Measurements from ENCODE around the gene ZRANB1. TPM values are rescaled to one million over a fixed set of nuclear protein-coding genes. Genes with fewer than 3 reads are reported as not detected.
A peak's percentile ranks its signal among the peaks of the same experiment; 100 is the strongest.

ZRANB1 gene
- total RNA-seq, 1 experiment from 2014 or later, result 17.3 TPM

DNA sequence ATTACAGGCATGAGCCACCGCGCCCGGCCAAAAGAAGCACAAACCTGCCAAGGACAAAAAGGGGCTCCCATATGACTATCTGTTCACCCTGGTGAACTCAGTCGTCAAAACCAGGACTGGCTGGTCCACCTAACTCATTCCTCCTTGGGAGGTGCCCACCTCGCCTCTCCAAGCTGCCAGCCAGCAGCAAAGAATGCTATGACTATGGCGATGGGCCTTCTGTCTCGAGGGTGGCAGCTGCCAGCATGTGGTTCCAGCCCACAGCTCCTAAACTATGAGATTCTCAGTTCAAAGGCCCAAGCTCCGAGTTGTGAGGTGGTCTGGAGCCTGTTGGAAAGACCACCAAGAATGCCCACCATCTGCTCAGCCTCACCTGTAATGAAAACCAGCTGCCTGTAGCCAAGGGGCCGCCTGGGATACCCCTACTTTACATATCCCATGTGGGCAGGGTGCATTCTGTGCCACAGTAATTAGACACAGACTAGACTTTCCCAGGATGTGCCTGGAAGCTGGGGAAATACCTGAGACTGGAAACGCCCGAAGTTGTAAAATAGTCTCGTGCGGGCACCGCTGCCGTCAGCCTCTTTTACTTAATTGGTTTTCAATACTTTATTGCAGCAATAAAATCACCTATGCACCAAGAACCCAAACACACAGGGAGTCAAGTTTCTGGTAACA, 71.1 kb downstream of the ZRANB1 start:
- DNase-seq (ENCODE audit: low spot score), result no peak
- in situ Hi-C loops (cut with HindIII; ENCODE audit: low sequenced_read_pairs), result no loop called here

DNA sequence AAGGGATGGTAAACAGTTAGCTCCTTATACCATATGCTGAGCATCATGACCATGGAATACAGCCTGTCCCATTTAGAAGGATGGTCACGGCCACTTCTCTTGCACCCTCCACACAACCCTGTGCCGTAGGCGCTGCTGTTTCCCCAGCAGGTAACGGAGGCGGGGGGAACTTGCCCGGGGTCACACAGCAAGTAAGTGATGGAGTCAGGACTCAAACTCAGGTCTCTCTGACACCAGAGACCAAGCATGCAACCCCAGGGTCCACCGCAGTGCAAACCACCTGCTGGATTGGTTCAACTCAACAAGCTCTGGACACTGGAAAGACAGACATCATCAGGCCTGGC, 71.6 kb downstream of the ZRANB1 start:
- DNase-seq (ENCODE audit: low spot score), result no peak
- in situ Hi-C loops (cut with HindIII; ENCODE audit: low sequenced_read_pairs), result no loop called here

GRCh38 chr10:125014086-125014830, 72.3 kb downstream of the ZRANB1 start:
- in situ Hi-C loops (cut with HindIII; ENCODE audit: low sequenced_read_pairs), result no loop called here
- DNase-seq (ENCODE audit: low spot score), result no peak

DNA sequence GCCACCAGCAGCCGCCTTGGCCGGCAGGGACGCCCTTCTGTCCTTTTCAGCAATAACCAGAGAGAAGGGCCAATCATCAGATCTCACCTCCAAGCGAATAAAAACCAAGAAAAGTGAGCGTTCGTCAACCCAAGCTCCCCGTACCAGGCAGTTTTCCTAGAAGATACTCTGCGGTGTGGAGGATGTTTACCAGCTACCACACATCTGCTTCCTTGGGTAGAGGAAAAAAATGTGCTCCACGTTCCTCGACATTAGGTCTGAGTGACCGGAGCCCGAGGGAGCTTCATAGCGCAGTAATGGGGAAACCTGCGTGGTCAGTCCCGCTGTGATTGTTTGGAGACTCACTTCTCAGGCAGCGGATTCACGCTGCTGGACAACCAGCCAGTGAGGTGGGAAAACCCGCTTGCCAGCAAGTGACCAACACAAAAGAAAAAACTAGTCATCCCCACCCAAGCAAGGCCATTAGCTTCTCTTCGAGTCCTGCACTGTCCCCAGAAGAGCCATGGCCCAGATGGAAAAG, 73.0 kb downstream of the ZRANB1 start:
- DNase-seq (ENCODE audit: low spot score), result no peak
- in situ Hi-C loops (cut with HindIII; ENCODE audit: low sequenced_read_pairs), result no loop called here

- DNase-seq (ENCODE audit: low spot score), result no peak
- in situ Hi-C loops (cut with HindIII; ENCODE audit: low sequenced_read_pairs), result no loop called here
Measured at GRCh38 chr10:125015356-125015944, 73.5 kb downstream of the ZRANB1 start.

DNA sequence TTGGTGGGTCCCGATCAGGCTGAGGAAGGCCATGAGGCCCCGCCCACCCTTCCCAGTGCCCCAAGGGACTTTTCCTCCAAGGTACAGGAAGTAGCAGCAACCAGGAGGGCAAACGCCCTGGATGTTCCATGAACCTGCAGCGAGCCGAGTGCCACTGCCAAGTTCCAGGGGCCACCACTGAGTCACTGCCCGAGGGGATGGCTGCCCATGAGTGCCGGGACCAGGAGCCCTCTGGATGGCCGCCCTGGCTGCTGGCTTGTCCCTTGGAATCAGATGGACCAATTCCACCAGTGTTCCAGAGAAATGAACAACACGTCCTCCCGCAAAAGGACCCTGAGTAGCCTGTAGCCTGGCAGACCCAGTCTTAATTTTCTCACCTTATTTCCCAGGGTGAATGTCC, 74.2 kb downstream of the ZRANB1 start:
- no peak for DNase-seq (ENCODE audit: low spot score)
- in situ Hi-C loops (cut with HindIII; ENCODE audit: low sequenced_read_pairs), result no loop called here

- DNase-seq (ENCODE audit: low spot score), result no peak
- in situ Hi-C loops (cut with HindIII; ENCODE audit: low sequenced_read_pairs), result no loop called here
Measured at GRCh38 chr10:125016611-125017202, 74.8 kb downstream of the ZRANB1 start.

GRCh38 chr10:125017547-125018298, 75.8 kb downstream of the ZRANB1 start:
- in situ Hi-C loops (cut with HindIII; ENCODE audit: low sequenced_read_pairs), result no loop called here

DNA sequence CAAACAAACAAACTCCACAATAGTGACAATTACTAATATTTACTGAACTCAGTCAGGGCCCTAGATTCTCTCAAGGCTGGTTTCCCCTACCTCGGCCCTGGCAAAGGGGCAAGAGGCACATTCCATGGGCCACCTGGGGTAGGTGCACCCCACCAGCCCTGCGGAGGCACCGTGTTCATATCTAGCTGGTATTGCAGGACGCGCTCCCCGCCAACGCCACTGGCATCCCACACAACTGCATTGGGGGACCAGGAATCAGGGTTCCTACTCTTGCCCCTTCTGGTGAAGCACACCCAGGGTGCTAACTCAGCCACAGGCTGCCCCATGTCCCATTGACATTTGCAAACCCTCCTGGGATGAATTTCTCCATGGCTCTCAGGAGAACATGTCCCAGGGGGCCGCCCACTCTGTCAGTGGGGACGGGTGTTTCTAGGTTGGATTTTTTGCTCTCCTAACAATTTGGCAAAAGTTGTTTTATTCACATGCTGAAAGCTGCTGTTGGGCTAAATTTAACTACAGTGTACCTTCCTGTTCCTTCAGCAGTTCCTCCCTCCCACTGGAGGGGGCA, 76.7 kb downstream of the ZRANB1 start:
- no peak for DNase-seq (ENCODE audit: low spot score)
- in situ Hi-C loops (cut with HindIII; ENCODE audit: low sequenced_read_pairs), result no loop called here

More at GRCh38 chr10:125017547-125018298, 75.8 kb downstream of the ZRANB1 start:
- DNase-seq (ENCODE audit: low spot score), result no peak

DNA sequence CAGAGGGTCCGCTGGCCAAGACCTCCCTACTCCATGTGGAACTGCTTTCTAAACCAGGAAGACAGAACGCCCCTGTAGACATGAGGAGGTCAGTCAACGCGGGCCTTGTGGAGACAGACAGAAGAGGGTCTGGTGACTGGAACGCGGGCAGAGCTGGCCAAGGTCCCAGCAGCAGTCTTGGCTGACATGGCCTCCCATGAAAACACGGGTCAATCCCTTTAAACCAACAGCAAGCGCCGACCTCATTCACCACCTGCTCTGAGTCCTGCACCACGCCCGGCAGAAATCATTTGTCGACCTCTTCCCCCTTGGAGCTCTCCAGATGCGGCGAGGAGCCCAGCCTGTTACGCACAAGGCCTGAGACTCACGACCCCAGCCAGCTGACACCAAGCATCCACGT, 78.5 kb downstream of the ZRANB1 start:
- in situ Hi-C loops (cut with HindIII; ENCODE audit: low sequenced_read_pairs), result no loop called here

DNA sequence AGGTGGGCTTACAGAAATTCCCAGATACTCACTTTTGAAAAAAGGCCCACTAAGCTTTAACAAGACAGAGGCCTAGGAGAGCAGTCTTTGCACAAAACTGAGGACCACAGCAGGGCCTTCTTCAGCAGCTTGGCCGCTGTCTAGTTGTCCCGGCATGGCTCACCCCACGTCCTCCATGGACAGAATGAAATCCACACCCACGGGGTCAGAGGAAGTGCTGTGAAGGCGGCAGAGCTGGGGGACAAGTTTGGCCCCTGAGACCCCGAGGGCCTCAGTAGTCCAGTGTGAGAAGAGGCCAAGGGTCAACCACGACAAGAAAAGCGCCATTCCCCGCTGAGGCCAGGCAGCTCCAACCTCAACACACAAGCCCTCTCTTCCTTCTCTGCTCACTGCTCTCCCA, 78.9 kb downstream of the ZRANB1 start:
- DNase-seq (ENCODE audit: low spot score), result no peak
- in situ Hi-C loops (cut with HindIII; ENCODE audit: low sequenced_read_pairs), result no loop called here

More for the DNA sequence above, 78.5 kb downstream of the ZRANB1 start:
- DNase-seq (ENCODE audit: low spot score), result no peak

DNA sequence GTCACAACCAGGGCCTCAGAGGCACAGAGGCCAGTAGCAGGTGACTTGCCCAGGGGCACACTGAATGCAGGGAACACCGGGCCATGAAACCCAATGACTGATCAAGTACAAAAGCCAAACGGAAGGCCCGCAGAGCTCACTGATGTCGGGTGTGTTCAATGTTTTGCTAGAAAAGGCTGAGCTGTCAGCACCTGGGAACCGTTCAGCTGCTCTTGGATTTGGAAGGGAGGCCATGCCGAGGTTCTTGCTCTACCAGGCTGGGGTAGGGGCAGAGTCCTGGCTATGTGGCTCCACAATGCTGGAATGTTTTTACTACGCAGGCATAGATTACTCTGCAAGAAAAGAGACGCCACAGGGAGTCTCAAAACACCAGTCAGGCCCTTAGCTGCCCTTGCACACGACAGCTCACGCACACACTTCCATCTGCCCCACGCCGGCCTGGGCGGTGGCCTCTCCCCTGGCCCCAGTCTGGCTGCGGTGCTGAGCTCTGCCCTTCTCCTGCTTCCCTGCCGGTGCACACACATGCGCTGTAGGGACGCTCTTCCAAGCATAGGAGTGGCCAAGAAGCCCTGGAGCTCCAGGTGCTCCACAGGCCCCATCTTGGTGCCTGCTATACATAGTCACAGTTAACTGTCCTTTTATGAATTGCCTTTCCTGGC, 79.9 kb downstream of the ZRANB1 start:
- in situ Hi-C loops (cut with HindIII; ENCODE audit: low sequenced_read_pairs), result no loop called here
- peak; percentile 73 for DNase-seq (ENCODE audit: low spot score)

DNA sequence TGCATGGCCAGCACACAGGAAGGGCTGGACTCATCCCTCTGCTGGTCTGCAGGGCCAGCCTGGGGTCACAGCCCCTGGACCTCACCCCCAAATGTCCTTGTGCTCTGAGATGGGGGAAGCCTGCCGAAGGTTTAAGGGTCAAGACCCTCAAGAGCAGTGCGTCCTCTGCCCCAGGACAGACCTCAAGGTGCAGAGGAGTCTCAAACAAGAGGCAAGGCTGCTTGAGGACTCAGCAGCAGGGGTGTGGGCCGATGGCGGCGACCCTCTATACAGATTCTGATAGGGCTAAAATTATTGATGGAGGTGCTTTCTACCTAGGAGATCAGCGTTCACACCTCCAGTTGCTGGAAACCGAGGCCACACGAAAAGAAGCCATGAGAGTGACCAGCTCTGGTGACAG, 80.7 kb downstream of the ZRANB1 start:
- DNase-seq (ENCODE audit: low spot score), result no peak
- in situ Hi-C loops (cut with HindIII; ENCODE audit: low sequenced_read_pairs), result no loop called here

GRCh38 chr10:125023255-125023654, 81.3 kb downstream of the ZRANB1 start:
- in situ Hi-C loops (cut with HindIII; ENCODE audit: low sequenced_read_pairs), result no loop called here
- DNase-seq (ENCODE audit: low spot score), result peak; percentile 56

DNA sequence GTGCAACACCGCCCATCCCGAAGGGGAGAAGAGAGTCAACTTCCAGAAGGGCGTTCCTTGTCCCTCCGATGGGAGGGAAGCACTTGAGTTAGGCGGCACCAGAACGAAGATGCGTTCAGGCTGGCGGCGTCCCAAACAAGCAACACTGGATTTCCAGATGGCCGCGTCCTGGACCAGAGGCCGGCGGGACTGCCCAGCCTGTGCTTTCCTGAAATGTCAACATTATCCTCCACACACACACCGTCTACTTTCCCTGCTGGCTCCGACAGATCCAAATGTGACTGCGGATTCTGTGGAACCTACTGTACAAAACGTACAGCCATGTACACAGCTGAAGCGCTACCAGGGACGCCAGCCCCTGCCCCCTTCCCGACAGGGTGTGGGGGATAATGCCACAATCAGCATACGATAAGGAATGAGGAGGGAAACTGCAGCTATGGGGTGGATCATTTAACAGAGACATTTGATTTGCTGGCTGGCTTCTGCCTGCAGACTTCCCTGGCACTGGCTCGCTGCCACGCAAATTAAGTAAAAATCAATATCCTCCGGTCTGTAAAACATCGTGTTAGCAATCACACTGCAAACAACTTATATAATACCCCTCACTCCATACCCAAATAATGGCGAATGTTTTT, 82.1 kb downstream of the ZRANB1 start:
- peak; percentile 80 for DNase-seq (ENCODE audit: low spot score)
- in situ Hi-C loops (cut with HindIII; ENCODE audit: low sequenced_read_pairs), result no loop called here

GRCh38 chr10:125024497-125025234, 82.7 kb downstream of the ZRANB1 start:
- peak; percentile 52 for DNase-seq (ENCODE audit: low spot score)
- in situ Hi-C loops (cut with HindIII; ENCODE audit: low sequenced_read_pairs), result no loop called here

DNA sequence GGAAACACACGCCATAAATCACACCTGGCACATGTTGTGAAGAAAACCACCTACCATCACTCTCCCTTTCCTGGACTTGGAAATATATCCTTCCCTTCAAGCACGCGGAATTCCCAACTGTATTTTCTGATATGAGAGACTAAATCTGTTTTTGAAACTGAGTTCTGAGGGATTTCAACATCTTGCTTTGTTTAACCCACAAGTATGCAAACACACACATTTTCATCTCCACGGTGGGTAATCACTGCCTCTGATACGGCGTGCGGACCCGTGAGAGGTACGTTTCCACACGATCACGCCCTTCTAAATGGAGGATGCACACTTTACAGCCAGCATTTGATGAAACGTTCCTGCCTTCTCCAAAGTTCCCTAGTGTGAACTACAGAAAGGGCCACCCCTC, 83.4 kb downstream of the ZRANB1 start:
- no peak for DNase-seq (ENCODE audit: low spot score)
- in situ Hi-C loops (cut with HindIII; ENCODE audit: low sequenced_read_pairs), result no loop called here
